ENCODE measurements around the gene RIMKLA. TPM values are rescaled to one million over a fixed set of nuclear protein-coding genes. Genes with fewer than 3 reads are reported as not detected.

Gene RIMKLA
- total RNA-seq, 2 donors from 2014 or later, result 14.3 to 30.9 TPM

GRCh38 chr1:42434340-42434739 lies 53.7 kb downstream of the RIMKLA start:
- no peak for DNase-seq
- H3K27me3 ChIP-seq, result no peaks in the 10 kb centered on the region
- TF ChIP-seq, protein P1, sequence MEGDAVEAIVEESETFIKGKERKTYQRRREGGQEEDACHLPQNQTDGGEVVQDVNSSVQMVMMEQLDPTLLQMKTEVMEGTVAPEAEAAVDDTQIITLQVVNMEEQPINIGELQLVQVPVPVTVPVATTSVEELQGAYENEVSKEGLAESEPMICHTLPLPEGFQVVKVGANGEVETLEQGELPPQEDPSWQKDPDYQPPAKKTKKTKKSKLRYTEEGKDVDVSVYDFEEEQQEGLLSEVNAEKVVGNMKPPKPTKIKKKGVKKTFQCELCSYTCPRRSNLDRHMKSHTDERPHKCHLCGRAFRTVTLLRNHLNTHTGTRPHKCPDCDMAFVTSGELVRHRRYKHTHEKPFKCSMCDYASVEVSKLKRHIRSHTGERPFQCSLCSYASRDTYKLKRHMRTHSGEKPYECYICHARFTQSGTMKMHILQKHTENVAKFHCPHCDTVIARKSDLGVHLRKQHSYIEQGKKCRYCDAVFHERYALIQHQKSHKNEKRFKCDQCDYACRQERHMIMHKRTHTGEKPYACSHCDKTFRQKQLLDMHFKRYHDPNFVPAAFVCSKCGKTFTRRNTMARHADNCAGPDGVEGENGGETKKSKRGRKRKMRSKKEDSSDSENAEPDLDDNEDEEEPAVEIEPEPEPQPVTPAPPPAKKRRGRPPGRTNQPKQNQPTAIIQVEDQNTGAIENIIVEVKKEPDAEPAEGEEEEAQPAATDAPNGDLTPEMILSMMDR (IDR thresholded peaks at IDR 0.05), result no peak
- intact Hi-C loops (cut with DNase I), result no loop called here
- H3K27ac ChIP-seq, result no peak overlapping the region
- H3K9ac ChIP-seq (ENCODE audit: low read depth in 2 of 2, low read length in 2 of 2), result no peak overlapping the region
- H3K4me3 ChIP-seq, result no peak overlapping the region
- H3K9me3 ChIP-seq, result no peaks in the 10 kb centered on the region
- no peaks in the 10 kb centered on the region for H3K36me3 ChIP-seq
- no peaks in the 10 kb centered on the region for H3K4me1 ChIP-seq

- Histone ChIP-seq H3K4me1 (no peaks in the 10 kb centered on the region), H3K9me3 (no peaks in the 10 kb centered on the region), H3K27me3 (no peaks in the 10 kb centered on the region), H3K4me3 (no peak overlapping the region), H3K36me3 (no peaks in the 10 kb centered on the region), H3K9ac (ENCODE audit: low read depth in 2 of 2, low read length in 2 of 2) (no peak overlapping the region), H3K27ac (no peak overlapping the region)
- TF ChIP-seq, protein P1 (IDR thresholded peaks at IDR 0.05), result no peak
- no peak for DNase-seq
- intact Hi-C loops (cut with DNase I), result no loop called here
Measured at GRCh38 chr1:42439940-42440339, 59.3 kb downstream of the RIMKLA start.

DNA sequence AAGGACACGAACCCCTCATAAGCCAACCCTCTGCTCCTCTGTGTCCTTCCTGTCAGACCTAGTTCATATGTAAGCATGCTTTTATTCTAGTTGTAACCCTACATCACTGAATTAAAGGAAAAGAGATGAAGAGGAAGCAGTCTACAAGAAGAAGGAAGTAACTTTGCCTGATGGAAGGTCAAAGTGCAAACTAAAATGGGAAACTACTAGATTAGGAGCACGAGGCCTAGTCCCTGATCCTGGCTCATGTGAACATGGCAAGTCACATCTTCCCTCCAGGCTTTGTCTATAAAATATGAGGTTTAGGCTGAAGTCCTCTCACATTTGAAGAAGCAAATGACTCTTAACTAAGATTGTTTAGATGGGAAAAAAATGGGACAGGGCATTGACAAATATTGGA lies 62.1 kb downstream of the RIMKLA start:
- no peak for DNase-seq

DNA sequence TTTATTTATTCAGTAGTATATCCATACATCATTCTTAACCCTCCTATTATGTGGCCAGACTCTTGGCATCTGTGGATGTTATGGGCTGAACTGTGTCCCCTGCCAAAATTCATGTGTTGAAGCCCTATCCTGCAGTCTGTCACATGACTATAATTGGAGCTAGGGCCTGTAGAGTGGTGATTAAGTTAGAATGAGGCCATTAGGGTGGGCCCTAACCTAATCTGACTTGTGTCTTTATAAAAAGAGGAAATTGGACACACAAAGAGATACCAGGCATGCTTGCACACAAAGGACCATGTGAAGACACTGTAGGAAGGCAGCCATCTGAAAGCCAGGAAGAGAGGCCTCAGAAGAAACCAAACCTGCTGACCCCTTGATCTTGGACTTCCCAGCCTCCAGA lies 68.7 kb downstream of the RIMKLA start:
- Histone ChIP-seq H3K4me3 (no peak overlapping the region), H3K27me3 (no peaks in the 10 kb centered on the region), H3K9me3 (no peaks in the 10 kb centered on the region), H3K9ac (ENCODE audit: low read depth in 2 of 2, low read length in 2 of 2) (no peak overlapping the region), H3K36me3 (no peaks in the 10 kb centered on the region), H3K27ac (no peak overlapping the region), H3K4me1 (no peaks in the 10 kb centered on the region)
- TF ChIP-seq, protein P1 (IDR thresholded peaks at IDR 0.05), result no peak
- intact Hi-C loops (cut with DNase I), result no loop called here
- no peak for DNase-seq

More for the DNA sequence above, 62.1 kb downstream of the RIMKLA start:
- intact Hi-C loops (cut with DNase I), result no loop called here
- Histone ChIP-seq H3K36me3 (no peaks in the 10 kb centered on the region), H3K4me3 (no peak overlapping the region), H3K9ac (ENCODE audit: low read depth in 2 of 2, low read length in 2 of 2) (no peak overlapping the region), H3K27me3 (no peaks in the 10 kb centered on the region), H3K4me1 (no peaks in the 10 kb centered on the region), H3K9me3 (no peaks in the 10 kb centered on the region), H3K27ac (no peak overlapping the region)
- TF ChIP-seq, protein P1 (IDR thresholded peaks at IDR 0.05), result no peak

DNA sequence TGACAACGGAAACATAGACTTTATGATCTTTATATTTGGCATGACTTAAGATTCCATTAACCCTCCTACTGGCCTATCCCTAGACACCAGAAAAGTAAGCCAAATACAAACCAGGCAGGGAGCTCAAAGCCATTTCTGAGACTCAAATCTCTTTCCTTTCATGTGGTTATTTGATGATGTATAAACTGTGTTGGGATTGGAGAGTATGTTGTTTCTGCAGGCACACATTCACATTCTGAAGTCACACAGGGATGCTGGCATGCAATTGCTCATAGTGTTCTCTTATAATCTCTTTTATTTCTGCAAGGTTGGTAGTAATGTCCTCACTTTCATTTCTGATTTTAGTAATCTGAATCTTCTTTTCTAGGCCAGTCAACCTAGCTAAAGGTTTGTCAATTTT lies 69.5 kb downstream of the RIMKLA start:
- H3K27me3 ChIP-seq, result no peaks in the 10 kb centered on the region
- intact Hi-C loops (cut with DNase I), result no loop called here
- H3K36me3 ChIP-seq, result no peaks in the 10 kb centered on the region
- no peaks in the 10 kb centered on the region for H3K4me1 ChIP-seq
- no peaks in the 10 kb centered on the region for H3K9me3 ChIP-seq
- no peak overlapping the region for H3K9ac ChIP-seq (ENCODE audit: low read depth in 2 of 2, low read length in 2 of 2)
- H3K27ac ChIP-seq, result no peak overlapping the region
- no peak for DNase-seq
- H3K4me3 ChIP-seq, result no peak overlapping the region
- TF ChIP-seq, protein P1 (IDR thresholded peaks at IDR 0.05), result no peak

GRCh38 chr1:42453386-42453785 lies 72.8 kb downstream of the RIMKLA start:
- peaks cover 8% of the 10 kb centered on the region for H3K4me1 ChIP-seq
- intact Hi-C loops (cut with DNase I), result no loop called here
- H3K4me3 ChIP-seq, result no peak overlapping the region
- no peak overlapping the region for H3K9ac ChIP-seq (ENCODE audit: low read depth in 2 of 2, low read length in 2 of 2)
- DNase-seq, result no peak
- H3K27ac ChIP-seq, result no peak overlapping the region
- TF ChIP-seq, protein P1 (IDR thresholded peaks at IDR 0.05), result no peak
- H3K36me3 ChIP-seq, result no peaks in the 10 kb centered on the region
- H3K9me3 ChIP-seq, result no peaks in the 10 kb centered on the region
- H3K27me3 ChIP-seq, result no peaks in the 10 kb centered on the region
